ENCODE data around the gene IGSF21.

The IGSF21 gene

DNA sequence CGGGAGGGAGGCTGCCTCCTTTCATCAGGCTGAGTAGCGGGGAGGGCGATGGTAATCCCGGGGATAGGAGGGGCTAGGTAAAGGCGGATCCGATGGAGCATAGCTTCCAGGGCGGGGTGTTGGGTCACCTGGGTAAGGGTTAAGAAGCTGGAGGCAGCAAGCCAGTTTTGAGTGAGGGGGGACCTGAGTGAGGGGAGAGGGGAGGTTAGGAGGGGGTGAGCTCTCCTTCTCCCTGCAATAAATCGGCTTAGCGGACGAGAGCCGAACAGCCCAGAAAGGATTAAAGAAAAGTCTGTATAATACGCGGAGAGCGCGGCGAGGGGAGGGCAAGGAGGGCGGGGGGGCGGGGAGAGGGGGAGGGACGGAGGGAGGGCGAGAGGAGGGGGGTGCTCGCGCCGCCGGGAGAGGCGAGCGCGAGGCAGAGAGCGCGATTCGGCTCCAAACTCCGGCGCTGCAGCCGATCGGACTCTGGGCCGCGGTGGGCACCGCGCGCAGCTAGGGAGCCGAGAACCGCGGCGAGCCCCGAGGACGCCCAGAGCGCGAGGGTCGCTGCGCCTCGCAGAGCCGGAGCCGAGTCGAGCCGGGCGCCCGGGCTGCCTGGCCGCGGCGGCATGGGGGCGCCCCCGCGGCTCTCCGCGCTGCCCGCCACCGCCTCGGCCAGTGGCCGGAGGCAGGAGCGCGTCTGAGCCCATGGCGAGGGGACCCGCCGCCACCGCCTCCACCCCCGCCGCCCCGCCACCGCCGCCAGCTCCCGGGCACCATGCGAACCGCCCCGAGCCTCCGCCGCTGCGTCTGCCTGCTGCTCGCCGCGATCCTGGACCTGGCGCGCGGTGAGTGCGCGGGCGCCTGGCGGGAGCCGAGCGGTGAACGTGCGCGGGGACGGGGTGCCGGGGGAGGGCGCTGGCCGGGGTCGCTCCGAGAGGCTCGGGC, at the start of gene IGSF21:
Gene IGSF21 (plus strand): TSS at position 430 of the 930 bp plus-strand sequence. CDS start 331 bp downstream, at position 761.
- TF ChIP-seq, protein P1, sequence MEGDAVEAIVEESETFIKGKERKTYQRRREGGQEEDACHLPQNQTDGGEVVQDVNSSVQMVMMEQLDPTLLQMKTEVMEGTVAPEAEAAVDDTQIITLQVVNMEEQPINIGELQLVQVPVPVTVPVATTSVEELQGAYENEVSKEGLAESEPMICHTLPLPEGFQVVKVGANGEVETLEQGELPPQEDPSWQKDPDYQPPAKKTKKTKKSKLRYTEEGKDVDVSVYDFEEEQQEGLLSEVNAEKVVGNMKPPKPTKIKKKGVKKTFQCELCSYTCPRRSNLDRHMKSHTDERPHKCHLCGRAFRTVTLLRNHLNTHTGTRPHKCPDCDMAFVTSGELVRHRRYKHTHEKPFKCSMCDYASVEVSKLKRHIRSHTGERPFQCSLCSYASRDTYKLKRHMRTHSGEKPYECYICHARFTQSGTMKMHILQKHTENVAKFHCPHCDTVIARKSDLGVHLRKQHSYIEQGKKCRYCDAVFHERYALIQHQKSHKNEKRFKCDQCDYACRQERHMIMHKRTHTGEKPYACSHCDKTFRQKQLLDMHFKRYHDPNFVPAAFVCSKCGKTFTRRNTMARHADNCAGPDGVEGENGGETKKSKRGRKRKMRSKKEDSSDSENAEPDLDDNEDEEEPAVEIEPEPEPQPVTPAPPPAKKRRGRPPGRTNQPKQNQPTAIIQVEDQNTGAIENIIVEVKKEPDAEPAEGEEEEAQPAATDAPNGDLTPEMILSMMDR (IDR thresholded peaks at IDR 0.05; ENCODE audit: insufficient read depth, low read depth, low read length, missing control alignments) = no peak
- DNase-seq (ENCODE audit: low read depth) = no peak
- H3K4me3 ChIP-seq (ENCODE audit: low read length) = no peak within 1 kb of the TSS

DNA sequence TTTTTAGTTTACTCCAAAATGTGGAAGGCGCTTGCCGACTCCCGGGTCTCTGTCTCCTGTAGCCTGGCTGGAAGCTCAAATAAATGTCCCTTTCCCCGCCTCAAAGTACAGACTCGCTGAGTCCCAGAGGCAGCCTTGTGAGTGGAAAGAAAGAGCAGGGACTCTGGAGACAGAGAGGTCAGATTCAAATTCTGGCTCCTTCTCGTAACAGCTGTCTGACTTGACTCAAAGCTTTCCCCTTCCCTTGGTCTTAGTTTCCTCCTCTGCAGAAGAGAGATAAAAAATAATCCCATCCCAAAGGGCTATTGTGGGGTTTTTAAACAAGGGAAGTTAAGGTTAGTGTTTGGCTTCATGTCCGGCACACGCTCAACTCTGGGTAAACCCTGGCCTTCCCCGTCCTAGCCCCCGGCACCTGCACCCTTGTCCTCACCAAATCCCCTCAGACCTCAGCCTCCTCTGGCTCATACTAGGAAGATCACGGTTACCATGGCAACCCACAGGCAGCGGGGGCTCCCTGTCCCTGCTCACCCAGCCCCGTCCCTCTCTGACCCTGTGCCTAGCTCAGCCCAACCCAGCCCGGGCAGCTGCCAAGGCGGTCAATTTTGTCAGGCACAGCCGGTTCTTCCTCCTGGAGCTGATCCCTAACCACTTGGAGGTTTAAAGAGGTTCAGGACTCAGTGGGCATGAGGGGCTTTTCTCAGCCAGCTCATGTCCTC, 49.2 kb upstream of the IGSF21 start:
- TF ChIP-seq, protein P1 (IDR thresholded peaks at IDR 0.05; ENCODE audit: insufficient read depth, low read depth, low read length, missing control alignments) = no peak
- DNase-seq (ENCODE audit: low read depth) = no peak
- H3K4me3 ChIP-seq (ENCODE audit: low read length) = no peak overlapping the region

DNA sequence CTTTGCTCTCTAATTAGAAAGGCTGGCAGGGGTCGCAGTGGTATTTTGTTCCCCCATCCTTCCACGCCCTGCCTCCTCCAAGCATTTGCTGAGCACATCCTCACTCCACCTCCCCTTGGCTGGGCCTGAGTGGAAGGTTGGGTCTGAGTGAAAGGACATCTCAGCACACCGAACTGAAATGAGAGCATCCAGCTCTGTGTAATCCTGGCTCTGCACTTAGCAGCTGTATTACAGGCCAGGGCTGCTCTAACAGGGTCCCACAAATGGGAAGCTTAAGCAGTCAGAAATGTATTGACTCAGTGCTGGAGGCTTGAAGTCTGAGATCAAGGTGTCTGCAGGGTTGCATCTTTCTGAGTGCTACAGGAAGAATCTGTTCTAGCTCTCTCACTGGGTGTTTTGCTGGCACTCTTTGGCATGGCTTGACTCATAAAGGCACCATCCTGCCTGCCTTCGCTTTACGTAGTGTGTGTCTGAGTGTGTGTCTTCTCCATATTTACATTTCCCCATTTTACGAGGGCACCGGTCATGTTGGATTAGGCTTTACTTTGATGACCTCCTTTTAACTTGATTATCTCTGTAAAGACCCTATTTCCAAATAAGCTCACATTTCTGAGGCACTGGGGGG, 48.5 kb upstream of the IGSF21 start:
- TF ChIP-seq, protein P1 (IDR thresholded peaks at IDR 0.05; ENCODE audit: insufficient read depth, low read depth, low read length, missing control alignments) = no peak
- no peak overlapping the region for H3K4me3 ChIP-seq (ENCODE audit: low read length)
- no peak for DNase-seq (ENCODE audit: low read depth)

DNA sequence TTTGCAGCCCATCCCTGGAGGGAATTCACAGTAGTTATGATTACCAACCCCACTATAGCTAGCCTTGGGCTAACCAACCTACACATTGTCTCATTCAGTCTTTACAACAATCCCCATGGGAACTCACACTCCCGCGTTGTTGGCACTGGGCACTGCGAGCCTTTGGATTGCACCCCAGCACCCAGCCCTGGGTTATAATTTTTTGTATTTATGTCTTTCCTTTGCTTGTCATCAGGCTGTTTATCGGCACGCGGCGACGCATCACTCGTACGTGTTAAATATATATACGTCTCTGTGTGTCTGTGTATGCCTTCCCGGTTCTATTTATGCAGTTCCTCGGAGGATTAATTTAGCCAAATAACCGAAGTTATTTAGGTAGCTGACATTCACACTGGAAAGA, 47.2 kb upstream of the IGSF21 start:
- DNase-seq (ENCODE audit: low read depth) = no peak
- no peak overlapping the region for H3K4me3 ChIP-seq (ENCODE audit: low read length)
- TF ChIP-seq, protein P1 (IDR thresholded peaks at IDR 0.05; ENCODE audit: insufficient read depth, low read depth, low read length, missing control alignments) = no peak

DNA sequence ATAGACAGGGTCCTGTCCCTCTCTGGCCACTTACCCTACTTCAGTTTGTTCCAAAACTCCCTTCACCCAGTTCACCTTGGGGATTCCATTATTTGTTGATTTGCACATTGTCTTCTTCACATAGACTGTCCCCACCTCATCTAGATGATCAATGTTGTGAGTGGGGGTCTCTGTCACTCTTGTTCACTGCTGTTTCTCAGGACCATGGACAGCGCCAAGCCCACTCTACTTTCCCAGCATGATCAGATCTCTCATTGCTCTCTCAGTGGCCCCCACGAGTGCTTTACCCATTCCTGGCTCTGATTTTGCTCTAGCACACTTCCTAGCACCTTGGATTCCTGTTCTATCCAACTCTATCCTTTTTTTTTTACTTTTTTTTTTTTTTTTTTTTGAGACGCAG, 45.4 kb upstream of the IGSF21 start:
- H3K4me3 ChIP-seq (ENCODE audit: low read length) = no peak overlapping the region
- TF ChIP-seq, protein P1 (IDR thresholded peaks at IDR 0.05; ENCODE audit: insufficient read depth, low read depth, low read length, missing control alignments) = no peak
- no peak for DNase-seq (ENCODE audit: low read depth)

DNA sequence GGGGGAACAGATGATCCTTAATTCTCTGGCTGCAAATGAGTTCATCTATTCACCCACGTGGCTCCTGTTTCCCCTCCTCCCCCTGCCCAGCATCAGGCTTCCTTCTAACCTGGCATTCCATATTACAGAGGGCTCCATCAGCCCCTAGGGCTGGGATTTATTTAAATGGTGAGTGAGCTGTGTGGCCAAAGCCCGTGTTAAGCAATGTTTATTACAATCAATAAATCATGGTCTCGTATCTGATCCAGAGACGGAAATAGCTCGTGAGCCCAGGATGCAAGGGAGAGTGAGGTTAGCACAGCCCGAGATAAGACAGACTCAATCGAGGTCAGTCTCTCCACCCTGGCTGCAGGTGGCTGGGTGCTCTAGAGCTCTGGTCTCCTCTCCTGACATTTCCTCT, 43.1 kb upstream of the IGSF21 start:
- no peak for DNase-seq (ENCODE audit: low read depth)
- TF ChIP-seq, protein P1 (IDR thresholded peaks at IDR 0.05; ENCODE audit: insufficient read depth, low read depth, low read length, missing control alignments) = no peak
- no peak overlapping the region for H3K4me3 ChIP-seq (ENCODE audit: low read length)

Measured in epithelial cell of esophagus (primary cell).